ENCODE results near the gene FNIP2.

GRCh38 chr4:158814636-158815330 lies 46.0 kb downstream of the FNIP2 start:
- TF ChIP-seq, protein P1, sequence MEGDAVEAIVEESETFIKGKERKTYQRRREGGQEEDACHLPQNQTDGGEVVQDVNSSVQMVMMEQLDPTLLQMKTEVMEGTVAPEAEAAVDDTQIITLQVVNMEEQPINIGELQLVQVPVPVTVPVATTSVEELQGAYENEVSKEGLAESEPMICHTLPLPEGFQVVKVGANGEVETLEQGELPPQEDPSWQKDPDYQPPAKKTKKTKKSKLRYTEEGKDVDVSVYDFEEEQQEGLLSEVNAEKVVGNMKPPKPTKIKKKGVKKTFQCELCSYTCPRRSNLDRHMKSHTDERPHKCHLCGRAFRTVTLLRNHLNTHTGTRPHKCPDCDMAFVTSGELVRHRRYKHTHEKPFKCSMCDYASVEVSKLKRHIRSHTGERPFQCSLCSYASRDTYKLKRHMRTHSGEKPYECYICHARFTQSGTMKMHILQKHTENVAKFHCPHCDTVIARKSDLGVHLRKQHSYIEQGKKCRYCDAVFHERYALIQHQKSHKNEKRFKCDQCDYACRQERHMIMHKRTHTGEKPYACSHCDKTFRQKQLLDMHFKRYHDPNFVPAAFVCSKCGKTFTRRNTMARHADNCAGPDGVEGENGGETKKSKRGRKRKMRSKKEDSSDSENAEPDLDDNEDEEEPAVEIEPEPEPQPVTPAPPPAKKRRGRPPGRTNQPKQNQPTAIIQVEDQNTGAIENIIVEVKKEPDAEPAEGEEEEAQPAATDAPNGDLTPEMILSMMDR (IDR thresholded peaks at IDR 0.05; ENCODE audit: low read depth, low read length, missing input control): no peak
- TF ChIP-seq GABPA (IDR thresholded peaks at IDR 0.05 in 1 of 2, conservative IDR thresholded peaks at IDR 0.05 in 1 of 2): no peak
- no peak for TF ChIP-seq REST (IDR thresholded peaks at IDR 0.05)
- TF ChIP-seq SP1 (IDR thresholded peaks at IDR 0.05): no peak
- no peak for TF ChIP-seq JUND (IDR thresholded peaks at IDR 0.05)
- TF ChIP-seq YY1 (IDR thresholded peaks at IDR 0.05): no peak
- TF ChIP-seq, protein P2, sequence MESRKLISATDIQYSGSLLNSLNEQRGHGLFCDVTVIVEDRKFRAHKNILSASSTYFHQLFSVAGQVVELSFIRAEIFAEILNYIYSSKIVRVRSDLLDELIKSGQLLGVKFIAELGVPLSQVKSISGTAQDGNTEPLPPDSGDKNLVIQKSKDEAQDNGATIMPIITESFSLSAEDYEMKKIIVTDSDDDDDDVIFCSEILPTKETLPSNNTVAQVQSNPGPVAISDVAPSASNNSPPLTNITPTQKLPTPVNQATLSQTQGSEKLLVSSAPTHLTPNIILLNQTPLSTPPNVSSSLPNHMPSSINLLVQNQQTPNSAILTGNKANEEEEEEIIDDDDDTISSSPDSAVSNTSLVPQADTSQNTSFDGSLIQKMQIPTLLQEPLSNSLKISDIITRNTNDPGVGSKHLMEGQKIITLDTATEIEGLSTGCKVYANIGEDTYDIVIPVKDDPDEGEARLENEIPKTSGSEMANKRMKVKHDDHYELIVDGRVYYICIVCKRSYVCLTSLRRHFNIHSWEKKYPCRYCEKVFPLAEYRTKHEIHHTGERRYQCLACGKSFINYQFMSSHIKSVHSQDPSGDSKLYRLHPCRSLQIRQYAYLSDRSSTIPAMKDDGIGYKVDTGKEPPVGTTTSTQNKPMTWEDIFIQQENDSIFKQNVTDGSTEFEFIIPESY (IDR thresholded peaks at IDR 0.05): no peak

Measured in liver (tissue), 3 donors.